Pancreas (tissue), 10 donors: ENCODE measurements around the gene CCSER1. TPM values are rescaled to one million over a fixed set of nuclear protein-coding genes. Genes with fewer than 3 reads are reported as not detected.

ENCODE experiments used
- ATAC-seq, 4 donors: fragments of 200-7000 bp; cut with Tn5 transposase; one replicate each; pipeline versions ENCODE4 v1.8.0 to v1.9.1; 2020; ENCODE audit warnings: mild to moderate bottlenecking in 4 of 4, moderate library complexity in 4 of 4
- DNase-seq, 6 donors: peaks; one replicate each; pipeline ENCODE4 v3.0.0-alpha.2; 2020
- FAIRE-seq: peaks from 2 replicates; lab custom pipeline; 2012; peaks lifted over from hg19 to GRCh38; lab: Jason Lieb, UNC
- H3K27ac ChIP-seq, 4 donors: fragments of 200-600 bp; sonication (generic); 1 replicate in 3 of 4; 2 replicates in 1 of 4; pipeline versions ENCODE4 v1.5.0 to v1.8.0; 2020
- H3K27me3 ChIP-seq, 4 donors: fragments of 200-600 bp; one replicate each; pipeline ENCODE4 v1.8.0; 2021
- H3K36me3 ChIP-seq, 3 donors: fragments of 200-600 bp; sonication (generic) in 1 of 3; one replicate each; pipeline versions ENCODE4 v1.5.0 to v1.8.0; 2020 to 2021
- H3K4me1 ChIP-seq, 3 donors: fragments of 200-600 bp; one replicate each; pipeline ENCODE4 v1.8.0; 2021
- H3K4me3 ChIP-seq, 4 donors: fragments of 200-600 bp; sonication (generic) in 2 of 4; one replicate each; pipeline versions ENCODE4 v1.5.0 to v1.8.0; 2020 to 2021
- H3K9me3 ChIP-seq, 4 donors: fragments of 200-600 bp; one replicate each; pipeline ENCODE4 v1.8.0; 2021
- WGBS, 2 donors: extraction: QIAGEN DNeasy Blood & Tissue Kit; methylation state at CpG; one replicate each; pipeline ENCODE4 v1.1.7; 2013; 5-methylcytosine and 5-hydroxymethylcytosine counted together
- intact Hi-C, 3 donors: fragments of 100-400 bp; cut with DNase I; formaldehyde crosslinking; loops; one replicate each; pipeline versions ENCODE4 v1.11.1 to v1.14.2; 2022
- polyA plus RNA-seq, 2 donors: library from polyadenylated mRNA; stranded (reverse); fragments of 200-250 nt; gene quantifications; one replicate each; pipeline ENCODE4 v1.2.3, GENCODE V29; 2013
- total RNA-seq, 6 donors: library from RNA; stranded (reverse); fragmentation: NEBNext Ultra II Directional in 4 of 6; extraction: Animal tissue kit (Norgen Biotek cat#: 25700) in 4 of 6; gene quantifications; one replicate each; pipeline versions ENCODE4 v1.2.1 to v1.2.4, GENCODE V29; 2021 to 2023
- TF ChIP-seq, protein P1 (sequence below), 4 donors: fragments of 200-600 bp; sonication (generic) in 3 of 4; IDR thresholded peaks; one replicate each; pipeline versions ENCODE4 v1.5.0 to v1.8.0; 2021; ENCODE audit warnings: antibody characterized with exemption in 4 of 4
- donor health status: healthy with polysubstance abuse.
- donor health status: DM: no; HTN: no; CAD: no; lungs with moderate emphysema.
- donor health status: DM: no; HTN: no; CAD: no.
- donor health status: control.
- donor health status: control.
- donor health status: Bipolar disorder and iron deficiency.
- donor health status: DM: yes; HTN: yes; CAD: no.
- donor health status: DM: no; HTN: no; CAD: no.
- donor health status: DM: no; HTN: no; CAD: no.
- donor health status: DM: yes; HTN: yes; CAD: no.

The CCSER1 gene
- total and polyA plus RNA-seq, 8 donors = 0.99 to 12.7 (median 5.1) TPM

GRCh38 chr4:91302120-91302519 lies 1174.9 kb downstream of the CCSER1 start:
- Histone ChIP-seq H3K36me3 (no peaks in the 10 kb centered on the region), H3K27ac (no peak overlapping the region), H3K9me3 (no peaks in the 10 kb centered on the region), H3K4me3 (no peak overlapping the region), H3K4me1 (no peaks in the 10 kb centered on the region), H3K27me3 (no peaks in the 10 kb centered on the region)
- 58 to 68% methylated on average over 2 of the region's 2 CpGs for WGBS, 2 donors
- FAIRE-seq (no peak), ATAC-seq (no peak), DNase-seq (no peak)
- intact Hi-C loops = no loop called here
- TF ChIP-seq, protein P1, sequence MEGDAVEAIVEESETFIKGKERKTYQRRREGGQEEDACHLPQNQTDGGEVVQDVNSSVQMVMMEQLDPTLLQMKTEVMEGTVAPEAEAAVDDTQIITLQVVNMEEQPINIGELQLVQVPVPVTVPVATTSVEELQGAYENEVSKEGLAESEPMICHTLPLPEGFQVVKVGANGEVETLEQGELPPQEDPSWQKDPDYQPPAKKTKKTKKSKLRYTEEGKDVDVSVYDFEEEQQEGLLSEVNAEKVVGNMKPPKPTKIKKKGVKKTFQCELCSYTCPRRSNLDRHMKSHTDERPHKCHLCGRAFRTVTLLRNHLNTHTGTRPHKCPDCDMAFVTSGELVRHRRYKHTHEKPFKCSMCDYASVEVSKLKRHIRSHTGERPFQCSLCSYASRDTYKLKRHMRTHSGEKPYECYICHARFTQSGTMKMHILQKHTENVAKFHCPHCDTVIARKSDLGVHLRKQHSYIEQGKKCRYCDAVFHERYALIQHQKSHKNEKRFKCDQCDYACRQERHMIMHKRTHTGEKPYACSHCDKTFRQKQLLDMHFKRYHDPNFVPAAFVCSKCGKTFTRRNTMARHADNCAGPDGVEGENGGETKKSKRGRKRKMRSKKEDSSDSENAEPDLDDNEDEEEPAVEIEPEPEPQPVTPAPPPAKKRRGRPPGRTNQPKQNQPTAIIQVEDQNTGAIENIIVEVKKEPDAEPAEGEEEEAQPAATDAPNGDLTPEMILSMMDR (IDR thresholded peaks at IDR 0.05) = no peak

- no peak overlapping the region for H3K27ac ChIP-seq
- TF ChIP-seq, protein P1 (IDR thresholded peaks at IDR 0.05) = no peak
- no peaks in the 10 kb centered on the region for H3K36me3 ChIP-seq
- intact Hi-C loops = no loop called here
- H3K4me3 ChIP-seq = no peak overlapping the region
- 78 to 88% methylated on average over 3 of the region's 3 CpGs for WGBS, 2 donors
- no peaks in the 10 kb centered on the region for H3K4me1 ChIP-seq
- DNase-seq = no peak
- no peak for FAIRE-seq
- no peaks in the 10 kb centered on the region for H3K27me3 ChIP-seq
- ATAC-seq = no peak
- H3K9me3 ChIP-seq = no peaks in the 10 kb centered on the region
Measured at GRCh38 chr4:91304292-91304691, 1177.1 kb downstream of the CCSER1 start.

DNA sequence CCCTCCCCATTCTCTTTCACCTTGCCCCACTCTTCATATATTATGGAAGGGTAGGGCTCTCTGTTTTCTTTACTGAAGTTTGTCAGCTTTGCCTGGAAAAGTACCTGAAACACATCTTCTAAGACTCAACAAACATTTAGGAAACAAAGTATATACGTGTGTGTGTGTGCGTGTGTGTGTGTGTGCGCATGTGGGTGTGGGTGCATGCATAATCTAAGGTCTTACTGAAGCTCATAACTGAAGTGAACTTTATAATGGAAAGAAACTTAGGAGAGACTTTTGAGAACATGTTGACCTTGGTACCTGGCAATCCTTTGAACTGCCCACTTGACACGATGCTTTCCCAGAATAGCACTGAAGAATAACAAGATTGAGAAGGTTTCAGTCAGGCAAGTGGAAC lies 1190.2 kb downstream of the CCSER1 start:
- DNase-seq (no peak), FAIRE-seq (no peak), ATAC-seq (no peak)
- no peaks in the 10 kb centered on the region for H3K36me3 ChIP-seq
- no peaks in the 10 kb centered on the region for H3K27me3 ChIP-seq
- 83 to 84% methylated on average over 4 of the region's 4 CpGs for WGBS, 2 donors
- no peaks in the 10 kb centered on the region for H3K4me1 ChIP-seq
- TF ChIP-seq, protein P1 (IDR thresholded peaks at IDR 0.05) = no peak
- H3K27ac ChIP-seq = no peak overlapping the region
- no peak overlapping the region for H3K4me3 ChIP-seq
- no peaks in the 10 kb centered on the region for H3K9me3 ChIP-seq
- intact Hi-C loops = no loop called here

DNA sequence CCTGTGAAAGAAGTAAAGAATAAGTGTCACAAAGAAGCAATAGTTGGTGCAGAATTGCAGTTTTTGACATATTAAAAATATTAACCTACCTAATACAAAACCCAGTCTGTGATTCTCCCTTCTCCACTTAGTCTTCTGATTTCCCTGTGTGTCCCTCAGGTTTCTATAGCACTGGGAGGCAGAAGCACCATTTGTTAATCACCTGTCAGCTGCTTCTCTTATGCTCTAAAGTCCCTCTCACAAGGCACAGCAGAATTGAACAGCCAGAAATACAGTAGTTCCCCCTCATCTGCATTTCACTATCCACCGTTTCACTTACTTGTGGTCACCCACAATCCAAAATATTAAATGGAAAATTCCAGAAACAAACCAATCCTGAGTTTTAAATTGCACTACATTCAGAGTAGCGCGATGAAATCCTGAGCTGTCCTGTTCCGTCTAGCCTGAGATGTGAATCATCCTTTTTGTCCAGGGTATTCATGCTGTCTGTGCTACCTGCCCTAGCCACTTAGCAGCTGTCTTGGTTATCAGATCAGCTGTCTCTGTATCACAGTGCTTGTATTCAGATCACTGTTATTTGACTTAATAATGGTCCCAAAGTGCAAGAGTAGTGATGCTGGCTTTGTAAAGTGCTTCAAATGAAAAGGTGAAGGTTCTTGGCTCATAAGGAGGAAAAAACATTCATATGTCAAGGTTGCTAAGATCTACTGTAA lies 1192.5 kb downstream of the CCSER1 start:
- ATAC-seq (no peak), DNase-seq (no peak), FAIRE-seq (no peak)
- no peaks in the 10 kb centered on the region for H3K9me3 ChIP-seq
- H3K4me3 ChIP-seq = no peak overlapping the region
- intact Hi-C loops = no loop called here
- no peaks in the 10 kb centered on the region for H3K27me3 ChIP-seq
- no peaks in the 10 kb centered on the region for H3K36me3 ChIP-seq
- WGBS, 2 donors = 78 to 93% methylated on average over 4 of the region's 4 CpGs
- TF ChIP-seq, protein P1 (IDR thresholded peaks at IDR 0.05) = no peak
- no peaks in the 10 kb centered on the region for H3K4me1 ChIP-seq
- no peak overlapping the region for H3K27ac ChIP-seq

DNA sequence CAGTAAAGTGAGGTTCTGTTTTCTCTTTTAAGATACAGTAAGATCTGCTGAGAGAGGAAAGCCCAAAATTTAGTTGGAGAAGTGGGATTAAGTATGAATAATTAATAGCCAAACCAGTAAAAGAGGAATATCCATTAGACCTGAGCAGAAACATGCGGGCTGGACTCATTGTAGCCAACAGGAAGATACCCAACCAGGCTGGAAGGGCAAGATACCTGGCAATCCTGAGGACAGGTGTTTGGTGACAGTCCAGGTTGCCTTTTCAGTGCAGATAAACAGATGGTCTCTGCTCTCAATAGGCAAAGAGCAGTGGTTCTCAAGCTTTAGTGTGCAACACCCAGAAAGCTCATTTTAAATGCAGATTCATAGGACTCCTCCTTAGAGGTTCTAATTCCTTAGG lies 1195.8 kb downstream of the CCSER1 start:
- H3K4me3 ChIP-seq = no peak overlapping the region
- TF ChIP-seq, protein P1 (IDR thresholded peaks at IDR 0.05) = no peak
- H3K36me3 ChIP-seq = no peaks in the 10 kb centered on the region
- FAIRE-seq (no peak), ATAC-seq (no peak), DNase-seq (no peak)
- WGBS, 2 donors = 93 to 94% methylated on average over 1 of the region's 1 CpG
- no peak overlapping the region for H3K27ac ChIP-seq
- H3K27me3 ChIP-seq = no peaks in the 10 kb centered on the region
- H3K4me1 ChIP-seq = no peaks in the 10 kb centered on the region
- H3K9me3 ChIP-seq = no peaks in the 10 kb centered on the region
- intact Hi-C loops = no loop called here
